Panc1 (cell line): ENCODE measurements around the gene LRP1B. TPM values are rescaled to one million over a fixed set of nuclear protein-coding genes. Genes with fewer than 3 reads are reported as not detected.

Experiments
- ATAC-seq: fragments of 200-7000 bp; cut with Tn5 transposase; 2 replicates; pipeline ENCODE4 v1.9.1; 2020; ENCODE audit warnings: mild to moderate bottlenecking, moderate library complexity
- BruUV-seq: library from RNA; stranded (reverse); fragments of 400-500 nt; replicated peaks from 2 replicates; lab custom pipeline; 2021; lab: Mats Ljungman, UMichigan
- CTCF ChIA-PET: fragments of 300-600 bp; sonication (Branson Sonifier 250); formaldehyde crosslinking; loops from one replicate; lab custom pipeline; 2022; ENCODE audit warnings: antibody characterized with exemption; lab: Charles Lee
- POLR2A ChIA-PET: fragments of 300-600 bp; sonication (Branson Sonifier 250); formaldehyde crosslinking; loops from one replicate; lab custom pipeline; 2022; ENCODE audit warnings: antibody characterized with exemption; lab: Charles Lee
- DNase-seq: peaks from one replicate; pipeline ENCODE4 v3.0.0-alpha.2; 2010; ENCODE audit warnings: low read depth, low spot score
- H3K27ac ChIP-seq: 2 replicates; pipeline ENCODE4 v1.5.1; 2011; ENCODE audit warnings: mild to moderate bottlenecking, low read length, inconsistent platforms
- H3K27me3 ChIP-seq: fragments of 200-500 bp; sonication (Bioruptor generic); 2 replicates; pipeline ENCODE4 v1.6.0; 2014; ENCODE audit warnings: low read length, inconsistent platforms; ENCODE audit not compliant: control insufficient read depth, insufficient read depth
- H3K36me3 ChIP-seq: fragments of 200-500 bp; sonication (Bioruptor generic); 2 replicates; pipeline ENCODE4 v1.5.1; 2014; ENCODE audit warnings: inconsistent platforms, mild to moderate bottlenecking, low read length, moderate library complexity; ENCODE audit not compliant: control insufficient read depth, insufficient read depth
- H3K4me1 ChIP-seq: 2 replicates; pipeline ENCODE4 v1.5.1; 2011; ENCODE audit warnings: inconsistent platforms, mild to moderate bottlenecking, low read length, moderate library complexity; ENCODE audit not compliant: control insufficient read depth, insufficient read depth
- H3K4me3 ChIP-seq, 2 experiments: 2 replicates each; pipeline ENCODE4 v1.5.1; 2011 to 2012; ENCODE audit warnings: low read depth in 2 of 2, low read length in 2 of 2, mild to moderate bottlenecking in 2 of 2, inconsistent platforms in 1 of 2, moderate library complexity in 1 of 2
- H3K9me3 ChIP-seq: fragments of 200-500 bp; sonication (Bioruptor generic); 2 replicates; pipeline ENCODE4 v1.5.1; 2014; ENCODE audit warnings: low read depth, mild to moderate bottlenecking, inconsistent platforms, low read length, moderate library complexity; ENCODE audit not compliant: control insufficient read depth, insufficient read depth
- CTCF ChIP-seq: fragments of 450-650 bp; IDR thresholded peaks from 2 replicates; pipeline ENCODE4 v1.5.1; 2017; ENCODE audit warnings: mild to moderate bottlenecking
- POLR2AphosphoS5 ChIP-seq: IDR thresholded peaks from 2 replicates; pipeline ENCODE4 v1.6.1; 2012; ENCODE audit warnings: mild to moderate bottlenecking, low read depth, low read length, moderate library complexity
- REST ChIP-seq, 2 experiments: IDR thresholded peaks; 2 replicates each; pipeline ENCODE4 v1.6.1; 2011 to 2012; ENCODE audit warnings: low read depth in 2 of 2, control low read depth in 1 of 2, low read length in 1 of 2, mild to moderate bottlenecking in 1 of 2, moderate library complexity in 1 of 2; ENCODE audit not compliant: insufficient read depth in 1 of 2
- SIN3A ChIP-seq: IDR thresholded peaks from 2 replicates; pipeline ENCODE4 v1.6.1; 2012; ENCODE audit warnings: low read depth, mild to moderate bottlenecking, low read length, moderate library complexity, borderline replicate concordance; ENCODE audit not compliant: insufficient read depth
- TCF7L2 ChIP-seq: IDR thresholded peaks from 2 replicates; pipeline ENCODE4 v1.6.1; 2011; ENCODE audit warnings: mild to moderate bottlenecking, low read depth, low read length, inconsistent platforms
- in situ Hi-C: cut with HindIII; loops from 2 replicates; pipeline ENCODE4 v1.10.0; 2016; ENCODE audit warnings: low sequenced_read_pairs, low pct_unique_long_range_greater_than_20kb
- intact Hi-C: fragments of 100-400 bp; cut with micrococcal nuclease; formaldehyde crosslinking; loops from one replicate; pipeline ENCODE4 v1.10.0; 2022; ENCODE audit not compliant: unreplicated experiment
- total RNA-seq: library from RNA; stranded (reverse); gene quantifications from one replicate; pipeline ENCODE4 v1.2.1, GENCODE V29; 2021; ENCODE audit not compliant: unreplicated experiment

LRP1B gene
- total RNA-seq, 1 experiment from 2014 or later = 0.54 TPM

- no TSS peak for BruUV-seq
- TF ChIP-seq CTCF = no peak
- TF ChIP-seq REST (IDR thresholded peaks at IDR 0.05; ENCODE audit: insufficient read depth in 1 of 2, low read depth in 2 of 2, low read length in 1 of 2) = no peak
- TF ChIP-seq TCF7L2 = no peak
- intact Hi-C loops = no loop called here
- Histone ChIP-seq H3K36me3 (no peaks in the 10 kb centered on the region), H3K27ac (no peak overlapping the region), H3K4me1 (no peaks in the 10 kb centered on the region), H3K4me3 (no peak overlapping the region), H3K9me3 (no peaks in the 10 kb centered on the region), H3K27me3 (no peaks in the 10 kb centered on the region)
- no peak for DNase-seq
- ATAC-seq = no peak
- POLR2A ChIA-PET = no interaction called here
- in situ Hi-C loops = no loop called here
- CTCF ChIA-PET = no interaction called here
Measured at GRCh38 chr2:141142025-141142424, 988.8 kb downstream of the LRP1B start.

GRCh38 chr2:141137122-141137693 lies 993.6 kb downstream of the LRP1B start:
- POLR2A ChIA-PET = no interaction called here
- no TSS peak for BruUV-seq
- Histone ChIP-seq H3K36me3 (no peaks in the 10 kb centered on the region), H3K4me1 (no peaks in the 10 kb centered on the region), H3K27ac (no peak overlapping the region), H3K9me3 (no peaks in the 10 kb centered on the region), H3K4me3 (no peak overlapping the region), H3K27me3 (no peaks in the 10 kb centered on the region)
- in situ Hi-C loops (no loop called here), intact Hi-C loops (no loop called here)
- CTCF ChIA-PET = no interaction called here
- TF ChIP-seq SIN3A (no peak), POLR2AphosphoS5 (no peak), CTCF (no peak), TCF7L2 (no peak), REST (IDR thresholded peaks at IDR 0.05; ENCODE audit: insufficient read depth in 1 of 2, low read depth in 2 of 2, low read length in 1 of 2) (no peak)
- DNase-seq = no peak
- no peak for ATAC-seq
